ENCODE data around the gene FAM174A. TPM values are rescaled to one million over a fixed set of nuclear protein-coding genes. Genes with fewer than 3 reads are reported as not detected.

FAM174A gene
- total and polyA plus RNA-seq, 4 experiments from 2014 or later = 5.1 to 7.8 (median 7.2) TPM

DNA sequence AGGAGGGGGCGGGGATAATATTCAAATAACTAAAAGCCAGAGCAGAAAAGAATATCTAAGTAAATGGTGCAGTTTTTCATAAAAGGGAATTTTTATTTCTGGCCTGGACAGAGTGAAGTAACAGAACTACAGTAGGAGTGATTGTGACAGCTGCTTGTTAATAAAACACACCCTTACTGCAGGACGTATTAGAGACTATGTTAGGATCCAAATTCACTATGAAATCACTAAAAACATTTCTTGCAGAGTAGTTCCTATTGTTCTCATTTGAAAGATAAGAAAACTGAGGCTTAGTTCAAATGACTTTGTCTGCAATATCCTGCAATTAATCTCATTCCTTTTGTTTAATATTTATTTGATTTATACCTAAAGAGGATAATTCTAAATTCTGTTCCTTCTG lies 39.5 kb downstream of the FAM174A start:
- Mint-ChIP-seq H3K27me3 (no peaks in the 10 kb centered on the region), H3K4me3 (no peak overlapping the region), H3K9me3 (peaks cover 0 to 3% (median 0%) of the 10 kb centered on the region in 8 donors), H3K36me3 (peaks cover 12 to 13% of the 10 kb centered on the region in 2 donors), H3K4me1 (peaks cover 0 to 3% (median 0%) of the 10 kb centered on the region in 4 donors), H3K27ac (no peak overlapping the region)
- Histone ChIP-seq H3K27ac (ENCODE audit: low read depth, low read length) (no peak overlapping the region), H3K36me3 (ENCODE audit: insufficient read depth, low read length) (no peaks in the 10 kb centered on the region), H3K4me3 (ENCODE audit: low read length in 2 of 2) (no peak overlapping the region), H3K4me1 (ENCODE audit: insufficient read depth, low read length) (no peaks in the 10 kb centered on the region), H3K9me3 (ENCODE audit: control insufficient read depth in 1 of 2, low read length in 2 of 2) (no peaks in the 10 kb centered on the region), H3K27me3 (ENCODE audit: insufficient read depth, low read length) (no peaks in the 10 kb centered on the region)
- DNase-seq = no peak
- intact Hi-C loops (cut with micrococcal nuclease) = no loop called here
- POLR2A ChIA-PET (ENCODE audit: partially characterized antibody) = no interaction called here
- CTCF ChIA-PET (ENCODE audit: partially characterized antibody) = no interaction called here

GRCh38 chr5:100575815-100576214 lies 40.6 kb downstream of the FAM174A start:
- no peaks in the 10 kb centered on the region for H3K4me1 ChIP-seq (ENCODE audit: insufficient read depth, low read length)
- Mint-ChIP-seq H3K4me1 (peaks cover 0 to 6% (median 3%) of the 10 kb centered on the region in 4 donors), H3K4me3 (no peak overlapping the region), H3K27ac (peak overlapping the region in 1 of 7 donors; percentile 58), H3K36me3 (peaks cover 16 to 21% of the 10 kb centered on the region in 2 donors), H3K9me3 (peaks cover 0 to 3% (median 0%) of the 10 kb centered on the region in 8 donors), H3K27me3 (no peaks in the 10 kb centered on the region)
- DNase-seq = no peak
- intact Hi-C loops (cut with micrococcal nuclease) = no loop called here
- no peaks in the 10 kb centered on the region for H3K27me3 ChIP-seq (ENCODE audit: insufficient read depth, low read length)
- H3K27ac ChIP-seq (ENCODE audit: low read depth, low read length) = no peak overlapping the region
- no peaks in the 10 kb centered on the region for H3K36me3 ChIP-seq (ENCODE audit: insufficient read depth, low read length)
- ChIA-PET POLR2A (ENCODE audit: partially characterized antibody) (no interaction called here), CTCF (ENCODE audit: partially characterized antibody) (no interaction called here)
- no peaks in the 10 kb centered on the region for H3K9me3 ChIP-seq (ENCODE audit: control insufficient read depth in 1 of 2, low read length in 2 of 2)
- H3K4me3 ChIP-seq (ENCODE audit: low read length in 2 of 2) = no peak overlapping the region

GRCh38 chr5:100576217-100576751 lies 41.1 kb downstream of the FAM174A start:
- Histone ChIP-seq H3K36me3 (ENCODE audit: insufficient read depth, low read length) (no peaks in the 10 kb centered on the region), H3K27ac (ENCODE audit: low read depth, low read length) (no peak overlapping the region), H3K27me3 (ENCODE audit: insufficient read depth, low read length) (no peaks in the 10 kb centered on the region), H3K4me1 (ENCODE audit: insufficient read depth, low read length) (no peaks in the 10 kb centered on the region), H3K9me3 (ENCODE audit: control insufficient read depth in 1 of 2, low read length in 2 of 2) (no peaks in the 10 kb centered on the region), H3K4me3 (ENCODE audit: low read length in 2 of 2) (no peak overlapping the region)
- peaks cover 14 to 21% of the 10 kb centered on the region in 2 donors for H3K36me3 Mint-ChIP-seq
- H3K9me3 Mint-ChIP-seq = peaks cover 0 to 3% (median 0%) of the 10 kb centered on the region in 8 donors
- no peak overlapping the region for H3K4me3 Mint-ChIP-seq
- CTCF ChIA-PET (ENCODE audit: partially characterized antibody) = no interaction called here
- POLR2A ChIA-PET (ENCODE audit: partially characterized antibody) = no interaction called here
- H3K4me1 Mint-ChIP-seq = peaks cover 0 to 6% (median 3%) of the 10 kb centered on the region in 4 donors
- H3K27ac Mint-ChIP-seq = no peak overlapping the region
- intact Hi-C loops (cut with micrococcal nuclease) = no loop called here
- no peak for DNase-seq
- H3K27me3 Mint-ChIP-seq = no peaks in the 10 kb centered on the region

DNA sequence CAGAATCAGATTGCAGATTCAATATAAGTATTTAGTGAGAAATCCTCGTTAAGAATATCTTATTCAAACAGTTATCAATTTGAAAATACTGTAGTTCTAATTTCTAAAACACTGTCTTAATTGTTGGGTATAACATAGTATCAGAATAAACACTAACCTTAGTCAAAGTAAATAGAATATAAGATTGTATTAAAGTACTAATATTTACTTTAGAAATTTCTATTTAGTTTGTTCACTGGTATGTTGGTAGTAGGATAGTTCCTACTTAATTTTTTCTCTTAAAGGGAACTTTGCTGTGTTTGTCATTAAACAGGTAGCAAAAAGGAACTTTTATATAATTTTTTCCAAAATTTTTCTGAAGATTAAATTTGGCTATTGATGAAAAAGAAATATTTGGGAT lies 42.3 kb downstream of the FAM174A start:
- H3K4me3 Mint-ChIP-seq = no peak overlapping the region
- H3K27me3 Mint-ChIP-seq = no peaks in the 10 kb centered on the region

DNA sequence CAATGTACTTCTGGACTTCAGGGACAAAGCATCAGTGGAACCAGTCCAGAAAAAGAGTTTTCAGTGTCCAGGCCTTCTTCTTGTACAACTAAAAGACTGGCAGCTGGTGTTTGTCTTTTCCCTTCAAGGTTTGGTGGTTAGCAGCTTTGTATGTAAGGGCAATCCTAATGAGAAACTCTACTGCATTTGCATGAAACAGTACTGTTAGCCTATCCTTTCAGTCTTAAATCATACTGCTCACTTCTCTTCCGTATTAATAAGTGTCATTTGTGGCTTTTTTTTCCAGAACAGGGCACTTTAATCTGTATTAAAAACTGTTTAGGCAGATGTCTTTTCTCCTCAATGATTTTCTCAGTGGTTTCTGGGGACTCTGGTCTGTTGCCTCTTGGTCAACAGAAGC lies 48.9 kb downstream of the FAM174A start:
- Mint-ChIP-seq H3K9me3 (peaks cover 0 to 2% (median 0%) of the 10 kb centered on the region in 8 donors), H3K4me3 (no peak overlapping the region), H3K27me3 (no peaks in the 10 kb centered on the region), H3K27ac (no peak overlapping the region), H3K36me3 (peaks cover 21 to 36% of the 10 kb centered on the region in 2 donors), H3K4me1 (peaks cover 0 to 6% (median 2%) of the 10 kb centered on the region in 4 donors)
- Histone ChIP-seq H3K9me3 (ENCODE audit: control insufficient read depth in 1 of 2, low read length in 2 of 2) (no peaks in the 10 kb centered on the region), H3K36me3 (ENCODE audit: insufficient read depth, low read length) (no peaks in the 10 kb centered on the region), H3K27ac (ENCODE audit: low read depth, low read length) (no peak overlapping the region), H3K4me1 (ENCODE audit: insufficient read depth, low read length) (no peaks in the 10 kb centered on the region), H3K4me3 (ENCODE audit: low read length in 2 of 2) (no peak overlapping the region), H3K27me3 (ENCODE audit: insufficient read depth, low read length) (no peaks in the 10 kb centered on the region)
- no peak for DNase-seq
- intact Hi-C loops (cut with micrococcal nuclease) = no loop called here
- CTCF ChIA-PET (ENCODE audit: partially characterized antibody) = no interaction called here
- POLR2A ChIA-PET (ENCODE audit: partially characterized antibody) = interaction anchor here (0.5 kb wide), 1 partner anchor 77 kb away, joined by 4 read pairs; no protein-coding TSS in a partner anchor

More for the DNA sequence above, 42.3 kb downstream of the FAM174A start:
- H3K27me3 ChIP-seq (ENCODE audit: insufficient read depth, low read length) = no peaks in the 10 kb centered on the region
- H3K4me1 ChIP-seq (ENCODE audit: insufficient read depth, low read length) = no peaks in the 10 kb centered on the region
- DNase-seq = no peak
- H3K4me1 Mint-ChIP-seq = peaks cover 0 to 6% (median 3%) of the 10 kb centered on the region in 4 donors
- CTCF ChIA-PET (ENCODE audit: partially characterized antibody) = no interaction called here
- no peak overlapping the region for H3K27ac ChIP-seq (ENCODE audit: low read depth, low read length)
- H3K36me3 ChIP-seq (ENCODE audit: insufficient read depth, low read length) = no peaks in the 10 kb centered on the region
- H3K9me3 ChIP-seq (ENCODE audit: control insufficient read depth in 1 of 2, low read length in 2 of 2) = no peaks in the 10 kb centered on the region
- peaks cover 0 to 3% (median 0%) of the 10 kb centered on the region in 8 donors for H3K9me3 Mint-ChIP-seq
- no peak overlapping the region for H3K27ac Mint-ChIP-seq
- no peak overlapping the region for H3K4me3 ChIP-seq (ENCODE audit: low read length in 2 of 2)
- intact Hi-C loops (cut with micrococcal nuclease) = no loop called here
- POLR2A ChIA-PET (ENCODE audit: partially characterized antibody) = no interaction called here
- peaks cover 17 to 21% of the 10 kb centered on the region in 2 donors for H3K36me3 Mint-ChIP-seq

- no peak overlapping the region for H3K27ac ChIP-seq (ENCODE audit: low read depth, low read length)
- Mint-ChIP-seq H3K9me3 (peaks cover 0 to 2% (median 0%) of the 10 kb centered on the region in 8 donors), H3K36me3 (peaks cover 21 to 37% of the 10 kb centered on the region in 2 donors), H3K27ac (no peak overlapping the region), H3K4me1 (peaks cover 0 to 6% (median 2%) of the 10 kb centered on the region in 4 donors), H3K27me3 (no peaks in the 10 kb centered on the region), H3K4me3 (no peak overlapping the region)
- DNase-seq = no peak
- H3K27me3 ChIP-seq (ENCODE audit: insufficient read depth, low read length) = no peaks in the 10 kb centered on the region
- ChIA-PET CTCF (ENCODE audit: partially characterized antibody) (no interaction called here), POLR2A (ENCODE audit: partially characterized antibody) (no interaction called here)
- H3K4me3 ChIP-seq (ENCODE audit: low read length in 2 of 2) = no peak overlapping the region
- no peaks in the 10 kb centered on the region for H3K36me3 ChIP-seq (ENCODE audit: insufficient read depth, low read length)
- intact Hi-C loops (cut with micrococcal nuclease) = no loop called here
- no peaks in the 10 kb centered on the region for H3K4me1 ChIP-seq (ENCODE audit: insufficient read depth, low read length)
- no peaks in the 10 kb centered on the region for H3K9me3 ChIP-seq (ENCODE audit: control insufficient read depth in 1 of 2, low read length in 2 of 2)
Measured at GRCh38 chr5:100584889-100585288, 49.7 kb downstream of the FAM174A start.

- Mint-ChIP-seq H3K4me1 (no peaks in the 10 kb centered on the region), H3K9me3 (no peaks in the 10 kb centered on the region), H3K27me3 (no peaks in the 10 kb centered on the region), H3K4me3 (no peak overlapping the region), H3K27ac (no peak overlapping the region), H3K36me3 (peaks cover 7 to 11% of the 10 kb centered on the region in 2 donors)
- intact Hi-C loops (cut with micrococcal nuclease) = no loop called here
- Histone ChIP-seq H3K27me3 (ENCODE audit: insufficient read depth, low read length) (no peaks in the 10 kb centered on the region), H3K36me3 (ENCODE audit: insufficient read depth, low read length) (no peaks in the 10 kb centered on the region), H3K4me3 (ENCODE audit: low read length in 2 of 2) (no peak overlapping the region), H3K4me1 (ENCODE audit: insufficient read depth, low read length) (no peaks in the 10 kb centered on the region), H3K27ac (ENCODE audit: low read depth, low read length) (no peak overlapping the region), H3K9me3 (ENCODE audit: control insufficient read depth in 1 of 2, low read length in 2 of 2) (no peaks in the 10 kb centered on the region)
- DNase-seq = no peak
- ChIA-PET CTCF (ENCODE audit: partially characterized antibody) (no interaction called here), POLR2A (ENCODE audit: partially characterized antibody) (no interaction called here)
Measured at GRCh38 chr5:100590867-100591266, 55.7 kb downstream of the FAM174A start.
